Lung (tissue), 12 donors: ENCODE results near the gene ZNF280A. TPM values are rescaled to one million over a fixed set of nuclear protein-coding genes. Genes with fewer than 3 reads are reported as not detected.

Experiments
- ATAC-seq: fragments of 200-7000 bp; cut with Tn5 transposase; one replicate; pipeline ENCODE4 v1.9.1; 2020; ENCODE audit warnings: moderate number of reproducible peaks; ENCODE audit not compliant: insufficient read depth, low FRiP score
- DNase-seq, 3 donors: peaks; one replicate each; pipeline ENCODE4 v3.0.0-alpha.2; 2013 to 2017
- H3K27ac ChIP-seq, 2 donors: one replicate each; pipeline ENCODE4 v1.5.1; 2013; ENCODE audit warnings: mild to moderate bottlenecking in 2 of 2, moderate library complexity in 2 of 2, control low read depth in 1 of 2, inconsistent platforms in 1 of 2, low read depth in 1 of 2, low read length in 1 of 2
- H3K27me3 ChIP-seq, 3 donors: one replicate each; pipeline ENCODE4 v1.5.1; 2013; ENCODE audit warnings: low read length in 2 of 3; ENCODE audit not compliant: control insufficient read depth in 3 of 3, insufficient read depth in 3 of 3
- H3K36me3 ChIP-seq, 4 donors: one replicate each; pipeline ENCODE4 v1.5.1; 2013; ENCODE audit warnings: low read length in 4 of 4, mild to moderate bottlenecking in 1 of 4, moderate library complexity in 1 of 4; ENCODE audit not compliant: control insufficient read depth in 4 of 4, insufficient read depth in 4 of 4
- H3K4me1 ChIP-seq, 5 donors: one replicate each; pipeline ENCODE4 v1.5.1; 2013; ENCODE audit warnings: low read length in 5 of 5, mild to moderate bottlenecking in 2 of 5, moderate library complexity in 1 of 5; ENCODE audit not compliant: control insufficient read depth in 5 of 5, insufficient read depth in 5 of 5
- H3K4me3 ChIP-seq: one replicate; pipeline ENCODE4 v1.5.1; 2013; ENCODE audit warnings: mild to moderate bottlenecking, control low read depth, moderate library complexity
- H3K9ac ChIP-seq, 2 donors: one replicate each; pipeline ENCODE4 v1.5.1; 2013; ENCODE audit warnings: low read length in 2 of 2, control low read depth in 1 of 2; ENCODE audit not compliant: insufficient read depth in 1 of 2
- H3K9me3 ChIP-seq, 4 donors: one replicate each; pipeline ENCODE4 v1.5.1; 2013; ENCODE audit warnings: low read length in 3 of 4, mild to moderate bottlenecking in 1 of 4, moderate library complexity in 1 of 4; ENCODE audit not compliant: control insufficient read depth in 4 of 4, insufficient read depth in 3 of 4
- CTCF ChIP-seq: IDR thresholded peaks from 2 replicates; pipeline ENCODE4 v1.5.1; 2012; ENCODE audit warnings: mild to moderate bottlenecking; ENCODE audit errors: control extremely low read depth, extremely low read depth
- WGBS, 2 donors: extraction: QIAGEN DNeasy Blood & Tissue Kit; methylation state at CpG; one replicate each; pipeline ENCODE4 v1.1.7; 2013; 5-methylcytosine and 5-hydroxymethylcytosine counted together
- polyA plus RNA-seq, 2 donors: library from polyadenylated mRNA; stranded (reverse); fragments of 200-250 nt; gene quantifications; one replicate each; pipeline ENCODE4 v1.2.1, GENCODE V29; 2013
- total RNA-seq, 2 donors: library from RNA; depleted of rRNA in 1 of 2; stranded (reverse); fragments of >200 nt in 1 of 2; gene quantifications; one replicate each; pipeline ENCODE4 v1.2.1, GENCODE V29; 2014 to 2021
- donor health status: control.
- donor health status: control.
- donor health status: Bipolar disorder and iron deficiency.
- donor health status: healthy.
- donor health status: DM: yes; HTN: yes; CAD: no.

Gene ZNF280A
- total and polyA plus RNA-seq, 4 donors: not detected

- 3 to 4% methylated on average over 67 to 72 of the region's 72 CpGs for WGBS, 2 donors
- H3K9me3 ChIP-seq: peaks cover 0 to 12% (median 3%) of the 10 kb centered on the region in 4 donors
- H3K4me1 ChIP-seq: peaks cover 0 to 4% (median 0%) of the 10 kb centered on the region in 5 donors
- H3K9ac ChIP-seq: peak within 1 kb of the TSS in 1 of 2 donors; percentile 44
- peaks cover 0 to 5% (median 0%) of the 10 kb centered on the region in 3 donors for H3K27me3 ChIP-seq
- ATAC-seq: peak; percentile 90
- DNase-seq: peak; percentile 78 to 86 (median 85)
- peak; percentile 4 for TF ChIP-seq CTCF
- peak within 1 kb of the TSS; percentile 26 for H3K4me3 ChIP-seq
- no peak within 1 kb of the TSS for H3K27ac ChIP-seq
- H3K36me3 ChIP-seq: no peaks in the 10 kb centered on the region
Measured at GRCh38 chr22:22508274-22509176, 11.5 kb downstream of the ZNF280A start, which contains the start of gene ZNF280B. Gene ZNF280B (minus strand): TSS chr22:22508742. CDS start chr22:22489398, 19,344 bp downstream.

DNA sequence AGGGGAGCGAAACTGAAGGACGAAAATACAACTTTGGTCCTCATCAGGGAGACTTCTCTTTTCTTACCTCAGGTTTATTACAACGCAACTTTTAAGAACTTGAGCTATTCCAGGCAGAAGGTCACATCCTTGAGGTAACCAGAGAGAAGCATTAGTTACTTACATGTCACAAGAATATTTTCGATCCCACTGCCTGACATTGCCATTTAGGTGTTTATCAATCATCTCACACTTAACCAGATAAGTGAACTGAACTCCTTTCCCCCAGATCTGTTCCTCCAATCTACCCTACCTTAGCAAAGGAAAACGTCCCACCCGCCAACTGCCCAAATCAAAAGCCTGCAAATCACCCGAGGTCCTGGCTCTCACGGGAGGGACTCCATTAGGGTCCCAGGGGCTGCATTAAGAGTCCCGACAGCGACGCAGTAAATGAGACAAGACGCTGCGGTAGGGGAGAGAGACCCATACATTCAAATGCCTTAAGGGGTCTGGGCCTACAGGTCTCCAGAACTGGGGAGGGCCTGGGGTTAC lies 12.3 kb downstream of the ZNF280A start:
- DNase-seq: peak in 1 of 3 donors; percentile 18
- Histone ChIP-seq H3K4me3 (no peak overlapping the region), H3K27ac (no peak overlapping the region), H3K27me3 (peaks cover 0 to 5% (median 0%) of the 10 kb centered on the region in 3 donors), H3K9ac (peak overlapping the region in 1 of 2 donors; percentile 44), H3K4me1 (peaks cover 0 to 4% (median 0%) of the 10 kb centered on the region in 5 donors), H3K9me3 (peaks cover 0 to 12% (median 3%) of the 10 kb centered on the region in 4 donors), H3K36me3 (no peaks in the 10 kb centered on the region)
- ATAC-seq: no peak
- TF ChIP-seq CTCF: no peak
- WGBS, 2 donors: 30 to 32% methylated on average over 13 of the region's 13 CpGs

- WGBS, 2 donors: 97 to 100% methylated on average over 1 of the region's 1 CpG
- Histone ChIP-seq H3K36me3 (no peaks in the 10 kb centered on the region), H3K9me3 (peaks cover 0 to 12% (median 3%) of the 10 kb centered on the region in 4 donors), H3K9ac (no peak overlapping the region), H3K4me3 (no peak overlapping the region), H3K27ac (no peak overlapping the region), H3K4me1 (peaks cover 0 to 4% (median 0%) of the 10 kb centered on the region in 5 donors), H3K27me3 (no peaks in the 10 kb centered on the region)
- no peak for TF ChIP-seq CTCF
- no peak for DNase-seq
- ATAC-seq: no peak
Measured at GRCh38 chr22:22506736-22507135, 13.3 kb downstream of the ZNF280A start.
